A549 (cell line): ENCODE measurements around the gene ELMO3. TPM values are rescaled to one million over a fixed set of nuclear protein-coding genes. Genes with fewer than 3 reads are reported as not detected.

Experiments used
- ATAC-seq, 2 experiments: fragments of 200-7000 bp in 1 of 2; fragments of >200 bp in 1 of 2; cut with Nextera tagmentation in 1 of 2; cut with Tn5 transposase in 1 of 2; 3 replicates each; pipeline versions ENCODE4 v1.8.0 to v1.9.1; 2018 to 2020; ENCODE audit warnings: mild to moderate bottlenecking in 1 of 2, moderate library complexity in 1 of 2
- CTCF ChIA-PET: fragments of 300-600 bp; sonication (Branson Sonifier 250); formaldehyde crosslinking; extraction: SDS; loops from one replicate; lab custom pipeline; 2021; ENCODE audit warnings: antibody characterized with exemption, inconsistent platforms; lab: Yijun Ruan, JAX
- POLR2A ChIA-PET: fragments of 350-600 bp; formaldehyde crosslinking; extraction: SDS; loops from one replicate; lab custom pipeline; 2021; ENCODE audit warnings: antibody characterized with exemption, inconsistent platforms; lab: Yijun Ruan, JAX
- DNase-seq, 2 experiments: peaks; one replicate each; pipeline versions ENCODE4 v3.0.0 to v3.0.0-alpha.2; 2011 to 2016; ENCODE audit warnings: low read depth in 1 of 2, low spot score in 1 of 2
- FAIRE-seq: peaks from 2 replicates; lab custom pipeline; 2011; peaks lifted over from hg19 to GRCh38; lab: Jason Lieb, UNC
- H3K27ac ChIP-seq, 2 experiments: fragments of >200 bp; sonication (Bioruptor Twin); formaldehyde crosslinking; 3 replicates each; pipeline ENCODE4 v1.5.1; 2016 to 2017
- H3K4me1 ChIP-seq: fragments of >200 bp; sonication (Bioruptor Twin); formaldehyde crosslinking; 3 replicates; pipeline ENCODE4 v1.6.1; 2016
- H3K4me2 ChIP-seq: fragments of >200 bp; sonication (Bioruptor Twin); formaldehyde crosslinking; 3 replicates; pipeline ENCODE4 v1.6.1; 2016
- H3K4me3 ChIP-seq: fragments of >200 bp; sonication (Bioruptor Twin); formaldehyde crosslinking; 3 replicates; pipeline ENCODE4 v1.5.1; 2016
- H3K9me3 ChIP-seq: fragments of >200 bp; sonication (Bioruptor Twin); formaldehyde crosslinking; 3 replicates; pipeline ENCODE4 v1.6.1; 2016
- BHLHE40 ChIP-seq: IDR thresholded peaks from 2 replicates; pipeline ENCODE4 v1.6.1; 2012; ENCODE audit warnings: low read depth, low read length, inconsistent platforms
- CEBPB ChIP-seq, 2 experiments: fragments of >200 bp in 1 of 2; sonication (Bioruptor Twin) in 1 of 2; formaldehyde crosslinking in 1 of 2; IDR thresholded peaks; 2 replicates each; pipeline ENCODE4 v1.6.1; 2012 to 2016
- EHF ChIP-seq: fragments of 250-450 bp; sonication (Bioruptor Pico); IDR thresholded peaks from 2 replicates; pipeline ENCODE4 v1.5.0; 2020; ENCODE audit warnings: mild to moderate bottlenecking
- EP300 ChIP-seq, 2 experiments: fragments of >200 bp; sonication (Bioruptor Twin); formaldehyde crosslinking; IDR thresholded peaks; 2 replicates in 1 of 2; 3 replicates in 1 of 2; pipeline ENCODE4 v1.6.1; 2016 to 2017
- KDM1A ChIP-seq: fragments of 200-600 bp; sonication (generic); IDR thresholded peaks from 2 replicates; pipeline ENCODE4 v1.6.1; 2016; ENCODE audit warnings: low read depth, mild to moderate bottlenecking
- MAFK ChIP-seq: fragments of 450-650 bp; IDR thresholded peaks from 2 replicates; pipeline ENCODE4 v1.6.1; 2014; ENCODE audit not compliant: partially characterized antibody
- MYC ChIP-seq: IDR thresholded peaks from 2 replicates; pipeline ENCODE4 v1.6.1; 2012; ENCODE audit warnings: mild to moderate bottlenecking, inconsistent platforms, low read length, improper control_type of control experiment, borderline replicate concordance
- NPAS2 ChIP-seq: fragments of 250-450 bp; sonication (Bioruptor Pico); IDR thresholded peaks from 2 replicates; pipeline ENCODE4 v1.8.0; 2022; ENCODE audit warnings: mild to moderate bottlenecking, moderate library complexity, borderline replicate concordance
- PHF8 ChIP-seq: fragments of 200-600 bp; sonication (generic); IDR thresholded peaks from 2 replicates; pipeline ENCODE4 v1.6.1; 2016; ENCODE audit warnings: low read depth, mild to moderate bottlenecking, antibody characterized with exemption, moderate library complexity, borderline replicate concordance
- POLR2A ChIP-seq: IDR thresholded peaks from 2 replicates; pipeline ENCODE4 v1.6.1; 2012; ENCODE audit warnings: mild to moderate bottlenecking, low read length
- RAD21 ChIP-seq, 2 experiments: fragments of >200 bp in 1 of 2; sonication (Bioruptor Twin) in 1 of 2; formaldehyde crosslinking in 1 of 2; IDR thresholded peaks in 1 of 2; conservative IDR thresholded peaks in 1 of 2; 2 replicates in 1 of 2; 3 replicates in 1 of 2; pipeline ENCODE4 v1.6.1; 2012 to 2018; ENCODE audit warnings: inconsistent platforms in 1 of 2
- RFX5 ChIP-seq: fragments of 450-650 bp; IDR thresholded peaks from 2 replicates; pipeline ENCODE4 v1.7.1; 2014; ENCODE audit warnings: antibody characterized with exemption, mild to moderate bottlenecking, moderate library complexity
- SMC3 ChIP-seq: fragments of >200 bp; sonication (Bioruptor Twin); formaldehyde crosslinking; IDR thresholded peaks from 3 replicates; pipeline ENCODE4 v1.6.1; 2018; ENCODE audit warnings: inconsistent platforms
- ZNF302 ChIP-seq: fragments of 250-450 bp; sonication (Bioruptor Pico); IDR thresholded peaks from 2 replicates; pipeline ENCODE4 v1.9.0; 2021; ENCODE audit warnings: inconsistent platforms, mild to moderate bottlenecking, moderate library complexity
- ZSCAN20 ChIP-seq: fragments of 250-450 bp; sonication (Bioruptor Pico); IDR thresholded peaks from 2 replicates; pipeline ENCODE4 v1.8.0; 2022; ENCODE audit warnings: mild to moderate bottlenecking, moderate library complexity
- WGBS: methylation state at CpG from one replicate; pipeline ENCODE4 v1.1.6; 2017; ENCODE audit errors: missing lambda C conversion rate; 5-methylcytosine and 5-hydroxymethylcytosine counted together
- polyA plus RNA-seq, 4 experiments: library from polyadenylated mRNA; depleted of rRNA in 3 of 4; stranded (reverse); fragments of >200 nt; fragmentation: RNase III in 1 of 4; extraction: RNeasy Plus Mini Kit Qiagen cat#74134 plus additional on column Dnase treatment in 1 of 4; gene quantifications; 2 replicates in 3 of 4; 3 replicates in 1 of 4; pipeline ENCODE4 v1.2.3, GENCODE V29; 2011 to 2017
- TF ChIP-seq, protein P1 (sequence below): IDR thresholded peaks from 2 replicates; pipeline ENCODE4 v1.6.1; 2012
- TF ChIP-seq, protein P2 (sequence below): IDR thresholded peaks from 2 replicates; pipeline ENCODE4 v1.6.1; 2012; ENCODE audit warnings: low read depth, borderline replicate concordance
- TF ChIP-seq, protein P3 (sequence below): fragments of 250-450 bp; sonication (Bioruptor Pico); IDR thresholded peaks from 2 replicates; pipeline ENCODE4 v1.5.0; 2021; ENCODE audit warnings: mild to moderate bottlenecking, moderate library complexity, borderline replicate concordance
- TF ChIP-seq, protein P4 (sequence below): fragments of >200 bp; sonication (Bioruptor Twin); formaldehyde crosslinking; IDR thresholded peaks from 3 replicates; pipeline ENCODE4 v1.6.1; 2016

Gene ELMO3
- polyA plus RNA-seq, 2 of the 4 experiments (the other 2 are of a cell fraction): 0.62 to 1.4 TPM

DNA sequence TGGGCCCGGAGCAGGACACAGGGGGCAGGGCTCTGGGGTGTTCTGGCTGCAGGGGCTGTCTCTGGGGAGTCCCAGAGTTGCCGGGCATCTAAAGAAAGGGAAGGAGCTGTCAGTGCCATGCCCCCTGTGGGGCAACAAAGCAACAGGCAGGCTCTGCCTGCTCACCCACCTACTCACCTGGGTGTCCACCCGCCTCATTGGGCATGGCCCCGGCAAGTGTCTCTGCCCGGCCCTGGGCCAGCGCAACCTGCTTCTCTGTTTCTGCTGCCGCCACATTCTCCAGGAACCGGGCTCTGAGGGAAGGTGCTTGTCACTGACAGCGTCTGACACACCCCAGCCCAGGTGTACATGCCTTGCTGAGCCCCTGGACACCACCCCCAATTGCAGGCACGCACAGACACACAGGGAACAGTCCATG, 35.3 kb downstream of the ELMO3 start:
- no peak for FAIRE-seq
- TF ChIP-seq BHLHE40 (no peak), KDM1A (no peak), MAFK (no peak), ZNF302 (CRISPR knock-in tag) (no peak), EP300 (IDR thresholded peaks at IDR 0.05) (no peak), POLR2A (no peak), RAD21 (conservative IDR thresholded peaks at IDR 0.05 in 1 of 2, IDR thresholded peaks at IDR 0.05 in 1 of 2) (no peak), MYC (no peak), SMC3 (no peak)
- TF ChIP-seq, protein P1, sequence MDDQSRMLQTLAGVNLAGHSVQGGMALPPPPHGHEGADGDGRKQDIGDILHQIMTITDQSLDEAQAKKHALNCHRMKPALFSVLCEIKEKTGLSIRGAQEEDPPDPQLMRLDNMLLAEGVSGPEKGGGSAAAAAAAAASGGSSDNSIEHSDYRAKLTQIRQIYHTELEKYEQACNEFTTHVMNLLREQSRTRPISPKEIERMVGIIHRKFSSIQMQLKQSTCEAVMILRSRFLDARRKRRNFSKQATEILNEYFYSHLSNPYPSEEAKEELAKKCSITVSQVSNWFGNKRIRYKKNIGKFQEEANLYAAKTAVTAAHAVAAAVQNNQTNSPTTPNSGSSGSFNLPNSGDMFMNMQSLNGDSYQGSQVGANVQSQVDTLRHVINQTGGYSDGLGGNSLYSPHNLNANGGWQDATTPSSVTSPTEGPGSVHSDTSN: no peak
- TF ChIP-seq, protein P2, sequence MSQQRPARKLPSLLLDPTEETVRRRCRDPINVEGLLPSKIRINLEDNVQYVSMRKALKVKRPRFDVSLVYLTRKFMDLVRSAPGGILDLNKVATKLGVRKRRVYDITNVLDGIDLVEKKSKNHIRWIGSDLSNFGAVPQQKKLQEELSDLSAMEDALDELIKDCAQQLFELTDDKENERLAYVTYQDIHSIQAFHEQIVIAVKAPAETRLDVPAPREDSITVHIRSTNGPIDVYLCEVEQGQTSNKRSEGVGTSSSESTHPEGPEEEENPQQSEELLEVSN: no peak
- TF ChIP-seq, all 56 proteins: peak for 0
- ChIA-PET POLR2A (no interaction called here), CTCF (interaction anchor here (14.1 kb wide), 1 partner anchor 11 kb away, joined by 138 read pairs; the partner anchor contains the start of genes FHOD1 and SLC9A5)
- H3K27ac ChIP-seq: no peak overlapping the region
- 94% methylated on average over 8 of the region's 10 CpGs for WGBS
- 0 out of 6 replicates have a peak, but pooled peaks of 1 of the 2 experiments have one; percentile 1 for ATAC-seq
- H3K4me2 ChIP-seq: no peak overlapping the region
- H3K4me1 ChIP-seq: no peaks in the 10 kb centered on the region
- no peaks in the 10 kb centered on the region for H3K9me3 ChIP-seq
- no peak overlapping the region for H3K4me3 ChIP-seq
- DNase-seq: no peak

DNA sequence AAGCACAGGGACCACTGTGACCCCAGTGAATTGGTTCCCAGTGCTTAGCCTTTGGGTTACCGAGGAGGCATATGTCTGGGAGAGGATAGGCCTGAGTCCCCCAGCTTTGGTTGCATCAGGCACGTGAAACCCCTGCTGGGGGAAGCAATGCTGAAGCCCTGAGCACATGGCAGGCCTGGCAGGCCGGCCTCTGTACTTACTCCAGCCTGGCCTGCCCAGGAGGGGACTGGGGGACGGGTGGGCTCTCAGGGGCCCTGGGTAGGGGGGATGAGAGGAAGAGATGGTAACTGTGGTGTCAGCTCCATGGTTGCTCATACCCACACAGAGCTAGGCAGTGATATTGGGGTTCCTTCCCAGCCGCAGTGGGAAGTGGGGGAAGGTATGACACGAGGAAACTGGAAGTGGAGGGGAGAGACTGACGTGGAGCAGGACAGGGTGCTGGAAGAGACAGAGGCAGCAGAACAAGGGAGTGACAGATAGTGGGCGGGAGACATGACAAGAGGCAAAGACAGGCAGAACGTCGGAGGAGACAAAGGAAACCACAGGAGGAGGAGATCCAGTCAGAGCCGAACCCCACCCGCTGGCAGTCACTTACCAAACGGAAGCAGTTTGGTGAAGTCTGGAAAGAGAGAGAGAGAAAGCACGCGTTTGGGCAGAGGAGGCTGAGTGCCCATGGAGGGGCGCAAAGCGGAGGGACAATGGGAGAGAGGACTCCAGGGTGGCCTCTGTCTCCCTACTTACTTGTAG, 37.1 kb downstream of the ELMO3 start:
- ChIA-PET POLR2A (interaction anchor here (0.5 to 3.1 kb wide), 4 partner anchors 8 to 32 kb away, joined by 3 to 20 read pairs (median 3); partner anchors contain the start of genes FHOD1 and TMEM208), CTCF (interaction anchor here (0.6 to 14.1 kb wide), 3 partner anchors 9 to 192 kb away, joined by 3 to 138 read pairs (median 5); partner anchors contain the start of genes FHOD1, SLC9A5 and TMEM208)
- H3K27ac ChIP-seq: no peak overlapping the region; a peak in 1 of 6 replicates

More for the DNA sequence above, 37.1 kb downstream of the ELMO3 start:
- DNase-seq (no peak), FAIRE-seq (no peak), ATAC-seq (no peak; a peak in 1 of 6 replicates)
- H3K4me1 ChIP-seq: peaks cover 13% of the 10 kb centered on the region
- no peak overlapping the region for H3K4me2 ChIP-seq
- TF ChIP-seq ZNF302 (CRISPR knock-in tag) (no peak), NPAS2 (CRISPR knock-in tag) (no peak), EHF (CRISPR knock-in tag) (no peak), PHF8 (no peak), ZSCAN20 (CRISPR knock-in tag) (no peak), RFX5 (no peak), CEBPB (IDR thresholded peaks at IDR 0.05) (no peak)
- TF ChIP-seq, protein P3, sequence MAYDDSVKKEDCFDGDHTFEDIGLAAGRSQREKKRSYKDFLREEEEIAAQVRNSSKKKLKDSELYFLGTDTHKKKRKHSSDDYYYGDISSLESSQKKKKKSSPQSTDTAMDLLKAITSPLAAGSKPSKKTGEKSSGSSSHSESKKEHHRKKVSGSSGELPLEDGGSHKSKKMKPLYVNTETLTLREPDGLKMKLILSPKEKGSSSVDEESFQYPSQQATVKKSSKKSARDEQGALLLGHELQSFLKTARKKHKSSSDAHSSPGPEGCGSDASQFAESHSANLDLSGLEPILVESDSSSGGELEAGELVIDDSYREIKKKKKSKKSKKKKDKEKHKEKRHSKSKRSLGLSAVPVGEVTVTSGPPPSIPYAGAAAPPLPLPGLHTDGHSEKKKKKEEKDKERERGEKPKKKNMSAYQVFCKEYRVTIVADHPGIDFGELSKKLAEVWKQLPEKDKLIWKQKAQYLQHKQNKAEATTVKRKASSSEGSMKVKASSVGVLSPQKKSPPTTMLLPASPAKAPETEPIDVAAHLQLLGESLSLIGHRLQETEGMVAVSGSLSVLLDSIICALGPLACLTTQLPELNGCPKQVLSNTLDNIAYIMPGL (CRISPR knock-in tag): no peak
- TF ChIP-seq, protein P4, sequence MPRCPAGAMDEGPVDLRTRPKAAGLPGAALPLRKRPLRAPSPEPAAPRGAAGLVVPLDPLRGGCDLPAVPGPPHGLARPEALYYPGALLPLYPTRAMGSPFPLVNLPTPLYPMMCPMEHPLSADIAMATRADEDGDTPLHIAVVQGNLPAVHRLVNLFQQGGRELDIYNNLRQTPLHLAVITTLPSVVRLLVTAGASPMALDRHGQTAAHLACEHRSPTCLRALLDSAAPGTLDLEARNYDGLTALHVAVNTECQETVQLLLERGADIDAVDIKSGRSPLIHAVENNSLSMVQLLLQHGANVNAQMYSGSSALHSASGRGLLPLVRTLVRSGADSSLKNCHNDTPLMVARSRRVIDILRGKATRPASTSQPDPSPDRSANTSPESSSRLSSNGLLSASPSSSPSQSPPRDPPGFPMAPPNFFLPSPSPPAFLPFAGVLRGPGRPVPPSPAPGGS: no peak
- 87% methylated on average over 15 of the region's 17 CpGs for WGBS
- H3K4me3 ChIP-seq: no peak overlapping the region
- no peaks in the 10 kb centered on the region for H3K9me3 ChIP-seq
